Kidney tubule cell (primary cell): ENCODE results near the gene MAP3K20.
A peak's percentile ranks its signal among the peaks of the same experiment; 100 is the strongest.
"Not testable (repeated sequence)": the region's sequence is repeated elsewhere in the genome, so short reads cannot be mapped to it uniquely, and the experiment has no call there.

Experiments used
- DNase-seq: peaks from one replicate; pipeline ENCODE4 v3.0.0-alpha.2; 2018; ENCODE audit warnings: low spot score

Gene MAP3K20

DNA sequence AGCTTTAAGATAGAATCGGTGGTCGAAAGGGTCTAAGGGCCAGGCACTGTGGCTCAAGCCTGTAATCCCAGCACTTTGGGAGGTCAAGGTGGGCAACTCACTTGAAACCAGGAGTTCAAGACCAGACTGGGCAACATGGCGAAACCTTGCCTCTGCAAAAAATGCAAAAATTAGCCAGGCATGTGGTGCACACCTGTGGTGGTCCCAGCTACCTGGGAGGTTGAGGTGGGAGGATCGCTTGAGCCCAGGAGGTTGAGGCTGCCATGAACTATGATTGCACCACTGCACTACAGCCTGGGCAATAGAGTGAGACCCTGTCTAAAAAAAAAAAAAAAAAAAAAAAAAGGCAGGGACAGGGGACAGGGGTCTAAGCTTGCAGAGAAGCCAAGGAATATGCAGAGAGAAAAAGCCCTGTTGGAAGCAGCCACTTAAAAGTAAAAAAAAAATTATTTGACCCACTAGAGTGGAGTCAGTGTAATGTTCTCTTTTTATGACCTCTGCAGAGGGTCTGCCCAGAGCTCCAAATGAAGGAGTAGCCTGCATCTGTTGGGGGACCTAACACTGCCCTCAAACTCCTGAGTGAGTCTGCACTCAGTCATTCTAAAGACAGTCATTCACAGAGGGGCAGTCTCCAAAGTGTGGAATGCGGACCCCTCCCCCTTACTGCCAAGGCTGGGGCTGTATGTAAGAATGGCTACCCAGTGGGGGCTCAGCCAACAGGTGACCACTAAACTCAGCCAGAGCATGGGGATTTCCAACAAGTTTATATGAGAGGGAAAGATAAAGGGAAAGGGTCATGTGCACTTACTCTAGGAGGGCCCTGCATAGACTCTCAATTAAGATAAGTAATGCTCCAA, 160.5 kb downstream of the MAP3K20 start:
- no peak for DNase-seq

DNA sequence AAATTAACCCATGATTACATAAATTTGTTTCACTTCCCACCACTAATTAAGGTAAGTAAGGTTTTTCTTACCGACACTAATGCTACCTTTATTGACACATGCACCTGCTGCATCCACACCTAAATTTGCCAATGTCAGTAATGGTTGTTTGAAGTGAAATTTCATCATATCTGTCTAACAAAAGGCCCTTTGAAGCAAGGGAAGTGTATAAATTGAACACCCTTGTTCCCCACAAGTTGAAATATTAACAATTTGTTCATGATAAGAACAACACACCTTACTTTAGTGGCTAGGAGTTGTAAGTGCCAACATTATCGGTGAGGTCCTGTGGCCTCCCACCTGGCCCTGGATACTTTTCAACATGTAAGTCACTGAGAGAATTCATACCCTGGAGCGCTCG, 162.7 kb downstream of the MAP3K20 start:
- no peak for DNase-seq

DNA sequence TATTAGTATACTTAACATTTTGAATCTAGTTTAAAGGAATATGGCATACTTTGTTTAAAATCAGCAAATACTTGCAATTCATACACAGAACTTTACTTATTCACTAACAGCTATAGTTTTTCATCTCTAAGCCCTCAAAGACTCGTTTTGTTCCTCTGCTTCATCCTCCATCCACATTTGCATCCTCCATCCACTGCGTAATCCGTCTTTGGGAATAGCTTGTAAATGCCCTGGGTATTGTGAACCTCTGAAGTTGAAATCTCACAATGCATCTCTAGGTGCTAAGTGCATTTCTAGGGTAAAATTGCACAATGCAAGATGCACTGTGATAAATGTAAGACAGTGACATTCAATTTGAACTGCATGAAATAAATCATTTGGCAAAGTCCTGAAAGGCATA, 163.2 kb downstream of the MAP3K20 start:
- DNase-seq = no peak

- DNase-seq = no peak
Observed at GRCh38 chr2:173239644-173240043, 164.0 kb downstream of the MAP3K20 start.

DNA sequence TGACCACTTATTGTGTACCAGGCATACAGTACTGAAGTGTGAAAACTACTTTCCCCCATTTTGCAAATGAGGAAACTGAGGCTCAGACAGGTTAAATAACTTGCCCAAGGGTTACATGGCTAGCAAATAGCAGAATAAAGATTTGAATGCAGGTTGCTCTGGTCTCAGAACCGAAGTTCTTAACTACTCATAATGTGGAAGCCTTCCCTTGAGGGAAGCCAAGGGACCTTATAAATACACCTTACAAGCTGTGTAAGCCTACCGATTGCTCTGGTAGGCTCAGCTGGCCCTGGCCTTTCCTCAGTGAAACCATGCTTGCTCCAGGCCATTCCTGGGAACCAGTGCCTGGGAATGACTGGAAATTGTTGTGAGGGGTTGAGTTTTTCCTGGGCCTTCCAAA, 164.4 kb downstream of the MAP3K20 start:
- DNase-seq = no peak

GRCh38 chr2:173241643-173242042, 166.0 kb downstream of the MAP3K20 start:
- no peak for DNase-seq

GRCh38 chr2:173247156-173247555, 171.5 kb downstream of the MAP3K20 start:
- DNase-seq = no peak

DNA sequence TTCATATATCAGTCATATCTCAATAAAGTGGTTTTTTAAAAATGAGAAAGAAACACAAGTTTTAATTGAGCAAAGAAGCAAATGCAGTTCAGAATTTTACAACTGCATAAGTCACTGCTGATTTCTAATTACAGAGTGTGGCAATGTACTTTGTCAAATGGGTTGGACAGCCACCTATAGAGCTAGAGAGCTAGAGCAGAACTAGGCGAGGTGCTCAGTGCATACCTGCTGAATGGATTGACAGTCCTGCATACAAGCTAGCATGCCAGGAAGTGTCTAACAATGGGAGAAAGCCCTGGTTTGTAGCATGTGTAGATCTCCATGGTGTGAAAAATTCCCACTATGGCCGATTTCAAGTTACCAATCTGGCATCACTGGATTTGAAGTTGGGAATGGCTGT, 172.7 kb downstream of the MAP3K20 start:
- no peak for DNase-seq

- DNase-seq = no peak
Observed at GRCh38 chr2:173249661-173250641, 174.3 kb downstream of the MAP3K20 start.

DNA sequence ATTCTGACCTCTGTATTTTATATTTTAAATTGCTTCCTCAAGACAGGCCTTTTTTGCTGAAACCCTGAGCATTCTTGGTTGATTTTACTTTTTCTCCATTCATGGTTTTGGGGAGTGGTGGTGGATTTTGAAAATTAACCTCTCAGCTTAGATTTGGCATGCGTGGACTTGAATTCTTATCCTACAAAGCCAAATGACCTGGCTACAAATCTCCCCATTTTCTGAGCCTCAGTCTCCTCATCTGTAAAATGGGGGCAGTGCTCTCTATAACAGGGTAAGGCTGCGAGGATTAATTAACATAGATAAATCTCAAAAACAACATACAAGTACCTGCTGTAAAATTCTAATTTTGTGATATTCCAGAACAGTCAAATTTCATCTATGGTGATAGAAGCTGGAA, 175.6 kb downstream of the MAP3K20 start:
- DNase-seq = no peak

DNA sequence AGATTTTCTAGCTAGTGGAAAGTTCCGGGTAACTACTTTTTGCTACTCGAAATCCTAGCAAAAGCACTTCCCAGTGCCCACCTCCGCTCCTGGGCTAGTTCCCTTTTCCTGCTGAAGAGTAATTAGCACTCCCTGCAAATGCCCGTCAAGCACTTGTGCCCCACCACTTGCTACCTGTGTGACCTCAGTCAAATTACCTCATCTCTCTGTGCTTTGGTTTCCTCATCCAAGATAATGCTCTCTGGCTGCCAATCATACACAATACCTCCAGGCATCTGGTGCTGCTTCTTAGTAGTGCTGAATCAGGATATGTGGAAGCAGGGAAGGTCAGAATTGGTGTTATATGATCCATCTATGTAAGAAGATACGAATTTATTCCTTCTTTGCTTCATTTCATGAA, 176.9 kb downstream of the MAP3K20 start:
- DNase-seq = no peak

DNA sequence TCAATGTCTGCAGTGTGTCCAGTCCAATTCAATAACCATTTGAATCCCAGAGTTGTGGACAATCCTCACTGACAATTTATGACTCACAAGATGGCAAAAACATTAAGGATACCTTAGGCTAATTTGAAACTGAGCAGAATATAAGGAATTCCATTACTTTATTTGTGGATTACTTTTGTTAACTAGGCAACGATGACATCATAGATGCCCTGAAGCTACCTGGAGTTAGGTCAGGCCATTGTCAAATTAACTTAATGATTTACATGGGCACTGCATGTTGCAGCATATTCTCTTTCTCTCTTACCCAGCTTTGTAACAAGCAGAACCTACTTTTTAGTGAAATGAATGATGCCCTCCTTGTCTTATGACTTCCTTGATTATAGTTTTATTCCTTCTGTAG, 179.0 kb downstream of the MAP3K20 start:
- DNase-seq = peak; percentile 71

- DNase-seq = no peak
Observed at GRCh38 chr2:173258701-173259100, 183.1 kb downstream of the MAP3K20 start.

- not testable (repeated sequence) for DNase-seq
Observed at GRCh38 chr2:173262356-173262755, 186.7 kb downstream of the MAP3K20 start.

DNA sequence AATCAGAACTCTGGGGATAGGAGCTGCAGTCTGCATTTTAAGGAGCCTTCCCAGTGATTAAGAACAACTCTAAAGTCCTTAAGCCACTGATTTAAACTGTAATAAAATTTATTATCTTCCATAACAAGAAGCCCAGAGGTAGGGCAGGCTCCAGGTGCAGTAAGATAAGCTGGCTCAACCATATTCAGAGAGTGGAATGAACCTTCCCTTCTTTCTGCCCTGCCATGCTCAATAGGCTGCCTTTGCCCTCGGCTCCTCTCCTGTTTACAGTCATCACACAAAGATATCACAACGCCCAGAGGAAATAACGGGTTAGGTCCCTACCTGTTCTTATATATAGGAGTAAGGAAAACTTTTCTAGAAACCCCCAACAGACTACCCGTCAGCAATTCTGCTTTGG, 188.5 kb downstream of the MAP3K20 start:
- no peak for DNase-seq

GRCh38 chr2:173264603-173265366, 189.1 kb downstream of the MAP3K20 start:
- no peak for DNase-seq

DNA sequence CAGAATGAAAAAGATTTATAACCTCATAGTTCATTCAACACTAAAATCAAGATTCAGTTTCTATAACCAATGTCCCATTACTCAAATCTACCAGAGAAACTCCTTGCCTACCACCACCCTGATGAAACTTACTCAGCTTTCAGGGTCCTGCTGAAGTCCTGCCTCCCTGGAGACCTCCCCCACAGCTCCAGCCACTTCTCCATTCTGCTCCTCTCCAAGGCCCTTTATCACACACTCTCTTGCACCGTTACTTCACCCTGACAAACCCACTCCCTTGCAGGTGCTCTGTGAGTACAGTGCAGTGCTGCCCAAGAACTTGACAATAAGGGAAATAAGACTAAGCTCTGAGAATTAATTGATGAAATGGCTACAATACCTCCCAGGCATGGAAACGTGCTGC, 195.5 kb downstream of the MAP3K20 start:
- DNase-seq = no peak

DNA sequence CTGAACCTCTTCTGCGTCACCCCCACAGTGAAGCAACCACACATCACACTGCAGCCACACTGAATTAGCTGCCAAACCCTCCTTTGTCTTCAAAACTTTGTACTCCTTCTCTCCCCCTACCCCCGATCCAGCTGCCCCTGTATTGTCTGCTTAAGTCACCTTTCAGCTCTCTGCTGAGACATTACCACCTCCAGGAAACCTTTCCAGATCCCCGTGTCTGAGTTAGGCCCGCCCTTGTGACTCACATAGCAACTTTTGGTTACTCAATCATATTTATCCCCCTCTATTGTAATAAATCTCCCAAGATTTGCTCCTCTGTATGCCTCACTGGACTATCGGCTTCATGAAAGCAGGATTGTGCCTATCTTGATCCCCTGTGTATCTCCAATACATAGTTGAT, 196.2 kb downstream of the MAP3K20 start:
- DNase-seq = peak; percentile 44

DNA sequence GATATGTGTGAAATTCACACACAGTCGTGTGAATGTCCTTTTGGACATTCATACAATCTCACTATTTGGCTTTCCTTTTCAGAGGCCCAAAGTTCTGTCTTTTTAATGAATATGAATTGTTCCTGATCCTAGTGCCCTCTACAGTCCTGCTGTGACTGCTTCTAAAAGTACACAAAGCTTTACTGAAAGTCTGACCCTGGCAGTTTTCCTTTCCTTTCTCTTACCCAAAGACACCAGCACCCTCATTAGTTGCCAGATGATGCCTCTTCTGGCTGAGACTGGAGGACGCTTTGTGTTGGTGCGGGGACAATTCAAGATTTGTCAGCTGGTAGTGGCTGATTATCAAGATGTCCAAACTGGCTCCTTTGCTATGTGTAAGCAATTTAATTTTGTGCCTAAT, 197.2 kb downstream of the MAP3K20 start:
- no peak for DNase-seq

DNA sequence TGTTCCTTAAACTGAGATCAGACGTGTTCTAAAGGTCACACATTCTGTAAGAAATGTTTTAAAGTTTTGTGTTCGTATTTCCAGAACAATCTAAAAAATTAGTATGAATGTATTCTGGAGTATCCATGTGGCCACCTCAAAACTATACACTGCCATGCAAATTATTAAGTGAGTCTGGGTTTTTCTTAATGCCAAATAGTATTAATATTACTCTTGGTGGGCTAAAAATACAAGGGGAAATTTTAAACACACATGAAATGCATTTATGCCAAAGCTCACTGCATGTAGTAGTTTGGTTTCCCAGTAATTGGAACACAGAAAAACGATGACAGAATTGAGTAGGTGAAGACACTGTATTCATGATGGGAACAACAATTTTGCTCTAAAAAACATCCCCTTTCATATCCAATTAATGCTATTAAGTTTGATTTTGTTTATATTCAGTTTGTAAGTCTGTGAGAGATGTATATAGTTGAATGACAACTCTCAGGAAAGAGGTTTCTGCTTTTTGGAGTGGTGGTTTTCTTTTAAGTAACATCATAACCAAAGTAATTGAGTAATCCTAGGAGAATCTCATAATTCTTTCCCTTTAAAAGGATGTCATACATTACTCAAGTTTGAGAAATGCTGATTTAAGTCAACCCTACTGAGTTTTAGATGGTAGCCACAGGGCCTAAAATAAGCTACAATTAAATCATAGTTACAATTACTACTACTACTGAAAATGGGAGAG, 203.3 kb downstream of the MAP3K20 start:
- no peak for DNase-seq

GRCh38 chr2:173279527-173279868, 203.9 kb downstream of the MAP3K20 start:
- no peak for DNase-seq

- no peak for DNase-seq
Observed at GRCh38 chr2:173280853-173281252, 205.2 kb downstream of the MAP3K20 start.
